Tibial artery (tissue), 4 donors: Measurements from ENCODE around the gene SYT1.

Experiments used
- DNase-seq, 2 donors: peaks; one replicate each; pipeline ENCODE4 v3.0.0-alpha.2; 2019
- H3K27ac ChIP-seq, 2 donors: fragments of 200-600 bp; sonication (generic) in 1 of 2; 1 replicate in 1 of 2; 2 replicates in 1 of 2; pipeline ENCODE4 v1.5.1; 2018 to 2019; ENCODE audit warnings: mild to moderate bottlenecking in 1 of 2
- H3K27me3 ChIP-seq, 2 donors: fragments of 200-600 bp; sonication (generic) in 1 of 2; one replicate each; pipeline versions ENCODE4 v1.5.1 to v1.6.0; 2016 to 2019
- H3K36me3 ChIP-seq, 3 donors: fragments of 200-600 bp; sonication (generic) in 2 of 3; one replicate each; pipeline ENCODE4 v1.5.1; 2016 to 2019; ENCODE audit warnings: mild to moderate bottlenecking in 2 of 3
- H3K4me1 ChIP-seq, 4 donors: fragments of 200-600 bp; sonication (generic) in 2 of 4; 1 replicate in 3 of 4; 2 replicates in 1 of 4; pipeline ENCODE4 v1.5.1; 2016 to 2019
- H3K4me3 ChIP-seq, 2 donors: fragments of 200-600 bp; sonication (generic) in 1 of 2; 1 replicate in 1 of 2; 2 replicates in 1 of 2; pipeline ENCODE4 v1.5.1; 2018 to 2019; ENCODE audit warnings: mild to moderate bottlenecking in 2 of 2
- H3K9me3 ChIP-seq, 3 donors: fragments of 200-600 bp; sonication (generic) in 1 of 3; one replicate each; pipeline ENCODE4 v1.5.1; 2016 to 2019
- intact Hi-C: fragments of 100-400 bp; cut with DNase I; formaldehyde crosslinking; loops from one replicate; pipeline ENCODE4 v1.15.0; 2023; ENCODE audit warnings: low total_unique reads
- TF ChIP-seq, protein P1 (sequence below), 2 experiments: fragments of 200-600 bp in 1 of 2; fragments of 450-650 bp in 1 of 2; IDR thresholded peaks; one replicate each; pipeline ENCODE4 v1.5.1; 2017 to 2019; ENCODE audit warnings: antibody characterized with exemption in 2 of 2, mild to moderate bottlenecking in 1 of 2, moderate library complexity in 1 of 2

The SYT1 gene

GRCh38 chr12:79375050-79375449 is 510.5 kb downstream of the SYT1 start:
- no peak overlapping the region for H3K4me3 ChIP-seq
- intact Hi-C loops, result no loop called here
- no peaks in the 10 kb centered on the region for H3K27me3 ChIP-seq
- H3K27ac ChIP-seq, result no peak overlapping the region
- no peaks in the 10 kb centered on the region for H3K9me3 ChIP-seq
- TF ChIP-seq, protein P1, sequence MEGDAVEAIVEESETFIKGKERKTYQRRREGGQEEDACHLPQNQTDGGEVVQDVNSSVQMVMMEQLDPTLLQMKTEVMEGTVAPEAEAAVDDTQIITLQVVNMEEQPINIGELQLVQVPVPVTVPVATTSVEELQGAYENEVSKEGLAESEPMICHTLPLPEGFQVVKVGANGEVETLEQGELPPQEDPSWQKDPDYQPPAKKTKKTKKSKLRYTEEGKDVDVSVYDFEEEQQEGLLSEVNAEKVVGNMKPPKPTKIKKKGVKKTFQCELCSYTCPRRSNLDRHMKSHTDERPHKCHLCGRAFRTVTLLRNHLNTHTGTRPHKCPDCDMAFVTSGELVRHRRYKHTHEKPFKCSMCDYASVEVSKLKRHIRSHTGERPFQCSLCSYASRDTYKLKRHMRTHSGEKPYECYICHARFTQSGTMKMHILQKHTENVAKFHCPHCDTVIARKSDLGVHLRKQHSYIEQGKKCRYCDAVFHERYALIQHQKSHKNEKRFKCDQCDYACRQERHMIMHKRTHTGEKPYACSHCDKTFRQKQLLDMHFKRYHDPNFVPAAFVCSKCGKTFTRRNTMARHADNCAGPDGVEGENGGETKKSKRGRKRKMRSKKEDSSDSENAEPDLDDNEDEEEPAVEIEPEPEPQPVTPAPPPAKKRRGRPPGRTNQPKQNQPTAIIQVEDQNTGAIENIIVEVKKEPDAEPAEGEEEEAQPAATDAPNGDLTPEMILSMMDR (IDR thresholded peaks at IDR 0.05), result no peak
- no peak for DNase-seq
- H3K4me1 ChIP-seq, result no peaks in the 10 kb centered on the region
- H3K36me3 ChIP-seq, result no peaks in the 10 kb centered on the region

GRCh38 chr12:79378496-79378895 is 513.9 kb downstream of the SYT1 start:
- no peaks in the 10 kb centered on the region for H3K4me1 ChIP-seq
- TF ChIP-seq, protein P1 (IDR thresholded peaks at IDR 0.05), result no peak
- H3K36me3 ChIP-seq, result no peaks in the 10 kb centered on the region
- no peak for DNase-seq
- intact Hi-C loops, result no loop called here
- no peak overlapping the region for H3K27ac ChIP-seq
- H3K4me3 ChIP-seq, result no peak overlapping the region
- H3K27me3 ChIP-seq, result no peaks in the 10 kb centered on the region
- H3K9me3 ChIP-seq, result no peaks in the 10 kb centered on the region

DNA sequence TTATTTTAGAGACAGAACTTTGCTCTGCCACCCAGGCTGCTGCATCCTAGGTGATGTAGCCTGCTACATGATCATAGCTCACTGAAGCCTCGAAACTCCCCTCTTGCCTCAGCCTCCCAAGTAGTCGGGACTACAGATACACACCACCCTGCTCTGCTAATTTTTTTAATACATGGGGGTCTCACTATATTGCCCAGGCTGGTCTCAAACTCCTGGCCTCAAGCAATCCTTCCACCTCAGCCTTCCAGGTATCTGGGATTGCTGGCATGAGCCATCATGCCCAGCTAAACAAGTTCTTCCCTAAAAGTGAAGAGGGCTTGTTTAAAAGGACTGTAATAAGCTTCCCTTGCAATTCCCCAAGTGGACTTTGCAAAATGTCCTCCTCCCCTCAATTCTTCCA is 515.8 kb downstream of the SYT1 start:
- no peaks in the 10 kb centered on the region for H3K27me3 ChIP-seq
- no peaks in the 10 kb centered on the region for H3K9me3 ChIP-seq
- H3K27ac ChIP-seq, result no peak overlapping the region
- TF ChIP-seq, protein P1 (IDR thresholded peaks at IDR 0.05), result no peak
- DNase-seq, result no peak
- no peak overlapping the region for H3K4me3 ChIP-seq
- intact Hi-C loops, result loop anchor here (10.0 kb wide), 1 partner anchor 1814 kb away; no protein-coding TSS in a partner anchor
- H3K4me1 ChIP-seq, result no peaks in the 10 kb centered on the region
- no peaks in the 10 kb centered on the region for H3K36me3 ChIP-seq

DNA sequence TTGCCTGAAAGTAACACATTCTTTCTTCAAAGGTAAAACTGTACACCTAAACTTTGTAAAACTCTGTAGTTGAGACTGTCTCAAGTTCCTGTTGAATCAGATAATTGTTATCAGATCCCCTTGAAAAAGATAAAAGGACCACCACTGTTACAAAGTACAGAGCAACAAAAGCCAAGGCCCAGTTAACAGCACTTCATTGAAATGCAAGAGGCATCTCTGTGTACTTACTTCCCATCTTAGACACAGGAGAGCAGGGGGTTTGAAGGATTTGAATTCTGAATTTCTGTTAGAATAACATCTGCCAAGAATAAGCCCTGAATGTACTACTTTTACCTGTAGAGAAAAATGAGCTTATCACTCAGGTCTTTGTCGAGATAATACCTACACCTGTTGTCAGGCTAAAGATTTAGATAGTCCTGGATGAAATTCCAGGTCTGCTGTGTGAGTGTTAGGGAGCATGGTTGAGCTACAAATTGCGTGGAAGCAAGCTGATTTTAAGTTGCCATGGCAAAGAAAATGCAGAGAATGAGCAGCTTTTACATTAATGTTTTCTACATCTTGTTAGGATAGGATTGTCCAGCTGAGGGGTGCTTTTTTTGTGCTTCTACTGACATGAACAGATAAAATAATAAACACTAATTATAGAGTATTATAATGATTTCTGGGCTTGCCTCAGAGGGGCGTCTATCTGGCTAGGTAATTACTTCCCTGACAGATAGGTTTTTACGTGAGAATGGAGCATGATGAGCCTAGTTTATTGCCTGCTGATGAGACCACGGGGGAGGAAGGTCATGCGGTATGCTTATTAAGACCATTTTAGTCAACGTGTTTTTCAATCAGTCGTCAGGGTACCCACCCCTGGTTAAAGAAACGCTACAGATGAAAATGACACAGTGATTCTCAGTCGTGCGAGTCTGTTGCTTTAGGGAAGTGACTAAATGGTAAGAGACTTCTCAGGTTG is 517.0 kb downstream of the SYT1 start:
- intact Hi-C loops, result loop anchor here (10.0 kb wide), 1 partner anchor 1813 kb away; no protein-coding TSS in a partner anchor
- H3K36me3 ChIP-seq, result no peaks in the 10 kb centered on the region
- no peak overlapping the region for H3K4me3 ChIP-seq
- no peaks in the 10 kb centered on the region for H3K4me1 ChIP-seq
- H3K9me3 ChIP-seq, result no peaks in the 10 kb centered on the region
- TF ChIP-seq, protein P1 (IDR thresholded peaks at IDR 0.05), result no peak
- DNase-seq, result no peak
- H3K27me3 ChIP-seq, result no peaks in the 10 kb centered on the region
- H3K27ac ChIP-seq, result no peak overlapping the region

GRCh38 chr12:79384551-79384950 is 520.0 kb downstream of the SYT1 start:
- no peak for DNase-seq
- intact Hi-C loops, result loop anchor here (10.0 kb wide), 1 partner anchor 1810 kb away; no protein-coding TSS in a partner anchor

More at GRCh38 chr12:79384551-79384950, 520.0 kb downstream of the SYT1 start:
- TF ChIP-seq, protein P1 (IDR thresholded peaks at IDR 0.05), result no peak
- H3K4me1 ChIP-seq, result no peaks in the 10 kb centered on the region
- no peaks in the 10 kb centered on the region for H3K27me3 ChIP-seq
- H3K27ac ChIP-seq, result no peak overlapping the region
- no peaks in the 10 kb centered on the region for H3K9me3 ChIP-seq
- H3K36me3 ChIP-seq, result no peaks in the 10 kb centered on the region
- H3K4me3 ChIP-seq, result no peak overlapping the region
